Stimulated activated CD8-positive, alpha-beta memory T cell treated with anti-CD3 and anti-CD28 coated beads, Interleukin-4, amount 100 ng/mL, for 24 hours (primary cell): ENCODE data around the gene GRID2.
"Not testable (repeated sequence)": the region's sequence is repeated elsewhere in the genome, so short reads cannot be mapped to it uniquely, and the experiment has no call there.

ENCODE experiments used
- DNase-seq: peaks from one replicate; pipeline ENCODE4 v3.0.0-alpha.2; 2020; ENCODE audit warnings: low read depth

Gene GRID2

DNA sequence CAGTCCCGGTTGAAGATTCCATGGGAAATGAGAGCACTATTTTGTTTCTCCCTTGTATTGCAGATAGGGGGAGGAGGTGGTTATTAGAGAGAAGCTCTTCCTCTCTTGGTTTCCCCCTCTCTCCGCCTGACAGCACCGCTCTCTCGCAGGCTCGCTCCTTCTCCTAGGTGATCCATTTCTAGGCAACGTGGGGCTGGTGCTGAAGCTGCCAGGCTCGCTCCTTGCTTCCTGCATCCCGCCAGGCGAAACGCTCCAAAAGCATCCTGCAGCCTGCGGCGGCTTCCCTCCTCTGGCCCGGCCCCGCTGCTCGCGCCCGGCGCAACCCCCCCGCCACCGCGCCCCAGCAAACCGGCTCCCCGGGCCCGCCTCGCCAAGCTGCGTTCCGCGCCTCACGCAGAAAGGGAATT, at the start of gene GRID2:
Gene GRID2 (plus strand): TSS at position 346 of the 407 bp plus-strand sequence.
- DNase-seq: no peak

DNA sequence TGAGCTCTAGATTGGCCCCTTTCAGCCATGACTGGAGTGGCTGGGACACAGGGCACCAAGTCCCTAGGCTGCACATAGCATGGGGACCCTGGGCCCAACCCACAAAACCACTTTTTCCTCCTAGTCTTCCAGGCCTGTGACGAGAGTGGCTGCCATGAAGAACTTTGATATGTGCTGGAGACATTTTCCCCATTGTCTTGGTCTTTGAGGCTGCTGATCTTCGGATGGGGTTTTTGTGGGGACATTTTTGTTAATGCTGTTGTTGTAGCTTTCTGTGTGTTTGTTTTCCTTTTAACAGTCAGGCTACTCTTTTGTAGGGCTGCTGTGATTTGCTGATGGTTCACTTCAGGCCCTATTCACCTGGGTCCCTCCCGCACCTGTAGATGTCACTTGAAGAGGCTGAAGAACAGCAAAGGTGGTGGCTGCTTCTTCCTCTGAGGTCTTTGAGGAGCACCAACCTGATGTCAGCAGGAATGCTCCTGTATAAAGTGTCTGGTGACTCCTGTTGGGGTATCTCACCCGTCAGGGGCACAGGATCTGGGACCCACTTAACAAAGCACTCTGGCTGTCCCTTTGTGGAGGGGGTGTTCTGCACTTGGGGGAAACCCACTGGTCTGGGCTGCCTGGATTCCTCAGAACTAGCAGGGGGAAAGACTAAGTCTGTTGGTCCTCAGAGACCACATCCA, 49.6 kb upstream of the GRID2 start:
- DNase-seq: no peak

DNA sequence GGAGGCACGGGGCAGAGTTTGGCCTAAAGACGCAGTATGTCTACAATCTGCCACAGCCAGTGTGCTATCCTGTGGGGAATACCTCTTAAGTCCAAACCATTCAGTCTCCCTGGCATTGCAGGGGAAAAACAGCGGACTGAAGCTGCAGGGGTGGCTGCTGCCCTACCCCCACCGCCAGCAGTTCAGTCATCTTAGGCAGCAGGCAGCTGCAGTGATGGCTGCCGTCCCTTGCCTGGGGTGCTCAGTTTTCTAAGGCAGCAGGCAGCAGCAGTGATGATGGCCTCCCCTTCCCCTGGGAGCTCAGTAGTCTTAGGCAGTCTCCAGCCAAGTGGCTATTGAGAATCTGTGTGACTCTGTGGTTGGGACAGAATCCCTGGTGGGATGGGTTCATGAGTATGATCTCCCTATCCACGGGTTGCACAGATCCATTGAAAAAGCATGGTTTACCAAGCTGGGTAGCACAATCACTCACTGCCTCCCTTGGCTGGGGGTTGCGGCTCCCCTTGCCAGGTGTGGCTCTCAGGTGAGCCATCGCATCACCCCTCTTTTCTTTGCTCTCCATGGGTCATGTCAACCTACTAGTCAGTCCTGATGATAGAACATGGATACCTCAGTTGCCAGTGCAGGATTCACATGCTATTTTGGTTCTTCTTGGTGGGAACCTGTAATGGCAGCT, 48.9 kb upstream of the GRID2 start:
- DNase-seq: no peak

DNA sequence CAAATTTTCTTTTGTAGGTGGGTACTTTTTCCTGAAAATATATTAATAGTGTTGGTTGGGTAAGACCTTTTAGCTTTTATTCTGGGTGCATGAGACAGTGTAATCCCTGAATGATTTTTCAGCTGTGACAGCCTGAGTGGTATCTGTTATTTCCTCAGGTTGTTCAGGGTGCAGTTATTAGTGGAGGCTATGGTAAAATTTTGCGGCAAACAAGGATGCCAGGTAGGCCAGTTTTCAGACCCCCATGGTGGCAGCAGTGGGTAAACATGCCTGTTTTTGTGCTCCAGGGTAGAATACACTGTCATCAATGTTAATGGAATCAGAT, 47.9 kb upstream of the GRID2 start:
- no peak for DNase-seq

DNA sequence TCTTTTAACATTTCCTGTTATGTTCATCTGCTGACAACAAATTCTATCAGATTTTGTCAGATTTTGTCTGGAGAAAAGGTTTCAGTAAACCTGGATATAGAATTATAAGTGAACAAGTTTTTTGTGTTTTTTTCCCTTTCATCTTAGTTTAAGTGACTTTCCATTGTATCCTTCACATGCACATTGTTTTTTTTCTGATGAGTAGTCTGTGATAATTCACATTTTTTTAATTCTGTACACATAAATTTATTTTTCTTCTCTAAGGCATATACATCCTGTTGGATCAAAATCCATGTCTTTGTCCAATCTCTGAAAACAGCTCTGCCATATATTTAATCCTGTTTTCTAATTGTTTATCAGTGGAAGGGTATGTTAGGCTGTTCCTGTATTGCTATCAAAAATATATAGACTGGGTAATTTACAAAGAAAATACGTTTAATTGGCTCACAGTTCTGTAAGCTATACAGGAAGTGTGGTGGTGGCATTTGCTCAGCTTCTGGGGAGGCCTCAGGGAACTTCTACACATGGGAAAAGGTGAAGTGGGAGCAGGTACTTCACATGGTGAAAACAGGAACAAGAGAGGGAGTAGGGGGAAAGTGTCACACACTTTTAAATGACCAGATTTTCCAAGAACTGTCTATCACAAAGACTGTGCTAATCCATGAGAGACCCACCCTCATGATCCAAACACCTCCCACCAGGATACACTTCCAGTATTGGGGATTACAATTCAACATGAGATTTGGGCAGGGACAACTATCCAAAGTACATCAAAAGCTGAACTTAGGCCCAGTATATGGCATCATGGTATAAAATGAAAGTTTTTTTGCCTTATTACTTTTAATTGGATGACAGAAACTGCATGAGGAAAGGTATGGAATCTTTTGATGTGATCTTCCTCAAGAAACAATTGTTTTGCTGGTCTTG, 45.6 kb upstream of the GRID2 start:
- DNase-seq: no peak

DNA sequence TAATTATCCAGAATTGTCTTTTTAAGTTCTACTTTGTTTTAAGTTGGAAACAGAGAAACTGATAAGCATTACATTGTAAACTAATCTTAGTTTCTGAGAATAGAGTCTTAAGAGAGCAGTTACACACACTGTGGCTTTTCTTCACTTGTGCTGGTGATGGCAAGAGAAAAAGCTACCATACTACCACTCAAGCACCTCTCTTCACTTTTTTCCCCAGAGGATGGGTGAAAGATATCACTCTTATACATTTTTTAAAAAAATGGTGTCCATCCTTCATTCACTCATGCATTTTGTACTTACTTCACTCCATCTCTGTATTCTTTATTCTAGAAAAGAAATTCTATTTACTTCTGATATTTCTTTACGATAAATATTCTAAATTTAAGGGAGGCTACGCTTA, 42.5 kb upstream of the GRID2 start:
- no peak for DNase-seq

DNA sequence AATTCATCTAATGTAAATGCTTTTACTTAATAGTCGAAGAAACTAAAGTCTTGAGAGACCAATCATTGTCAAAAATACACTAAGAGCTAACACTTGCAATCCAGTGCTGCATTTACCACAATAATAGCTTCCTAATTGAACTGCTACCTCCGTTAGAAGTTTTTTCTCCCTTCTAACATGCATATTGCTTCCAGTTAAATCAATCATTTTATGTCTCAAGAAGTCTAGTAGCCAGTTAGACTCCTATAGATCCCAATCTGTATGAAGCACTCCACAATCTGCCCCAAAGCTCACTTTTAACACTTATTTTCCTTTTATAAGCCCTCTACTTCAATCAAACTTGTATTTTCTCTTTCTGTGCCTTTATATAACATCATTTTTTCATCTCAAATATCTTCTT, 41.4 kb upstream of the GRID2 start:
- DNase-seq: no peak

DNA sequence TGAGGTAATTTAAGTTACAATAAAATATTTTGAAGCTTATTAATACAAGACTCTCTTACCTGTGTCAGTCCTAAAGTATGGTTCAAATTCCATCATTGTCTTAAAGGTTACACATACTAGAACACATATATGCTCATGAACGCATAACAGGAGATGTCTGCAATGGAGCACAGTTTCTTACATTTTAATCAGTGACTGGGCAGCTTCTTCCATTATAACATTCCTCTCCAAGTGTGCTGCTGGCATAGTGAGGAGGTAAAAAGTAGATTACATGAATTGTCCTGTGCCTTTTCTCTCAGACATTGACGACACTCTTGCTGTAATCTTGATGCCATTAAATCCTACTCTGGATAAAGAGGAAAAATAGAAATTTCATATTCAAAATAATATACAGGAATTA, 40.8 kb upstream of the GRID2 start:
- no peak for DNase-seq

DNA sequence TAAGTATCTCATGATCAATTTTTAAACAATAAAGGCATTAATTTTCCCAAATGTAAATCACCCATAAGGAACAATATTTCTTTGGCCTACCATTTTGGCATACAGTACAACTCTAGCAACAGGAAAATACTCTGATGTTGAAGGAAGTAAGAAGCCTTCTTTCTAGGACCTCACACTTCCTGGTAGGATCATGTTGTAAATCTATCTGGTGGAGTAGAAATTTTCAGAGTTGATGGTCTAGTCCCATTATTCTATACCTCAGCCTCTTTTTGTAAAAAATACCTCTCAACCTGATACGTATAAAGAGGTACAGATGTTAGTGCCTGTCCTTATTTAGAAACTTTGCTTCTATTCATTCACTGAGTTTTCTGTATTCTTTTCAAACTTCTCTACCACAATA, 40.2 kb upstream of the GRID2 start:
- no peak for DNase-seq

DNA sequence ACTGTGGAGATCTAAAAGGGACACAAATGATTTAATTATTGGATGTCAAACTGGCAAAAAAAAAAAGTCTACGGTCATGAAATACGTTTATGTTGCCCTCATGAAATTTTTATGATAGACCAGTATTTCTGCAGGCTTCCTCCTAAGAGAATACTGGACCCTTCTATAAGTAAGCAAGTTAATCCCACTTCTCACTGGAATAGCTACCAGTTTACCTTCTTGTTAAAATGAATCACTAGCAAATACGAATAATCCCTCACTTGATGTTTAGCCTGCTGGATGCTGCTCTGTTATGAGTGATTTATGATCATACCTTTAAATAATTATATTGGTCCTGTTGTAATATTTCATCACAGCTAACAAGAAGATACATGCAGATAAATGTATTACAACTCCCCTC, 39.6 kb upstream of the GRID2 start:
- DNase-seq: no peak

DNA sequence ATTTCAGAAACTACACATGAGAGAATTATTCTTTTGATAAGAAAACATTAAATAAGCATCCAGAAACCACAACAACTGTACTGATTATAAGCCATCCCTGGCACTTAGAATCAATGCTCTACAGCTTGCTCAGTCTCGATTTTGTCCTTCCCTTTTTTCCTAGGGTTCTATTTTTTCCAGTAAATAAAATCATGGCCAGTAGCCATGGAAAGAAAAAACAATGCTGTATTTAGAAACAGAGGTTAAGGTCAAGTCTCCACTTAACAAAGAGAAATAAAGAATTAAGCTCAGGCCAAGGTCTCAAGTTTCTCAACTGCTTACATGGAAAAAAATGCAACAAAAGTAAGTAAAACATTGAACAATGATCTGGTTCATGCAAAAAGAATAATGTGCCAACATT, 38.7 kb upstream of the GRID2 start:
- DNase-seq: no peak

DNA sequence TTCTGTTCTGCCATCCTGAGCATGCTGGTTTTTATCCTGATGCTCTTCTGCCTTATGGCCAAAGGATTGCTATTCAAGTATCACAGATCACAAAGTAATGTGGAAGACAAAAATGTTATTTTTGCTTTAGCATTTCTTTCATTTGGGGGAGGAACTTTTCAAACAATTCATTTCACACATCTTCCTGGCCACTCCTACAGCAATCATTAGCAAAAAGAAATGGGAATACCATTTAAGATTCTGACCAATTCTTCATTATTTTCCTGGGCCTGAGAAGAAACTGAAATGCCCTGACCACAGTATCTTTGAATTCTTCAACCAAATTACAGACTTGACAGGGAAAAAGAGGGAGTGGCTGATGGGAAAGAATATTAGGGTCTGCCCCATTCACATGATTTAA, 38.0 kb upstream of the GRID2 start:
- no peak for DNase-seq

DNA sequence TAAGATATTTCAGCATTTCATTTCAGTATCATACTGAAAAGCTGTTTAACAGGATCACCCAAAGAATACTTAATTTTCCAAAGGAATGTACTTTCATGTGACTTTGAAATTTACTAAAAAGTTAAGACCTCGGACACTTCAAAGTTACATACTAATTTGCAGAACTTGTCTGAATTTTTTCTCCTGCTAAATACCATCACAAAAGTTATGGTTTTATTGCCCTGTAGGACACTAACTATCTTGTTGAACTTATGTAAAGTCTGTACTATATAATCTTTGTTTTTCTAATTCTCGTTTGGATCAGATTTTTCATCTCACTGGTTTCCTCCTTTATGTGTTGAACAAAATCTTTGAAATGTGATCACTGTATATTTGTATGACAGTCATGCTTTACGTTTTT, 37.2 kb upstream of the GRID2 start:
- DNase-seq: no peak

DNA sequence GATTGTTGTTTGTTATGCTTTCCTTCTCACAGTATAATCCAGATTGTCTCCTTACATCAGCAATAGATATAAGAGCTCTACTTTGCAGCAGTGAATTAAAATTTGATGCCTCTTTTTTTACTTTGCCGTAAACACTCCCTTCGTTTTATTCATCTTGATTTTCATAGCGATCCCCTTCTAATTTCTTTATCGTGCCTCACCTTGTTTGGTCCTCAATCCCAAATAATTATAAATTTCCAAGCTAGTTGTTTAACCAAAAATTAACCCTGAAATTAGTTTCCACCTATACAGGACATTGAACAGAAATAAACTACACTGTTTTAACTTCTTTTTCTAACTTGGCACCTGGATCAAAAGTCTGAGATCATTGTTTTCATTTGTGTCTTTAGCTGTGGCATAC, 35.1 kb upstream of the GRID2 start:
- no peak for DNase-seq

DNA sequence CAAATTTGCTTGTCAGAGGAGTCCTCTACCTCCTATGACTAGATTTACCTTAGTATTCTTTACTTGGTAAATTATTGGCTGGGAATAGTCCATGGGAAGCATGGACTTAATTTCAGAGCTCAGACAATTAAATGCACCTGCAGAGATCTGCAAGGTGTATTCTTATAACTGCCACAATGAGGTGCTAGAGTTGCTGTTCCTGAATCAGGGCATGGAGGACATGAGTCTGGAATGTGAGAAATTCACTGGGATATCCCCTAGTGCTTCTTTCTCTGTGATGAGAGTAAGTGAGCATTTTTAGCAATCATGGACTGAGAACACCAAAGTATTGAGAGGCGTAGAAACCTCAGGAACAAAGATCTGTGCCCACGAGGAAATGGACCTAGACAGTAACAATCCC, 32.9 kb upstream of the GRID2 start:
- no peak for DNase-seq

DNA sequence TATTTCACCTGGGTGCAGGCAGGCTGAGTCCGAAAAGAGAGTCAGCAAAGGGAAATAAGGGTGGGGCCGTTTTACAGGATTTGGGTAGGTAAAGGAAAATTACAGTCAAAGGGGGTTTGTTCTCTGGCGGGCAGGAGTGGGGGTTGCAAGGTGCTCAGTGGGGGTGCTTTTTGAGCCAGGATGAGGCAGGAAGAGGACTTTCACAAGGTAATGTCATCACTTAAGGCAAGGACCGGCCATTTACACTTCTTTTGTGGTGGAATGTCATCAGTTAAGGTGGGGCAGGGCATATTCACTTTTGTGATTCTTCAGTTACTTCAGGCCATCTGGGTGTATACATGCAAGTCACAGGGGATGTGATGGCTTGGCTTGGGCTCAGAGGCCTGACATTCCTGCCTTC, 32.2 kb upstream of the GRID2 start:
- not testable (repeated sequence) for DNase-seq

DNA sequence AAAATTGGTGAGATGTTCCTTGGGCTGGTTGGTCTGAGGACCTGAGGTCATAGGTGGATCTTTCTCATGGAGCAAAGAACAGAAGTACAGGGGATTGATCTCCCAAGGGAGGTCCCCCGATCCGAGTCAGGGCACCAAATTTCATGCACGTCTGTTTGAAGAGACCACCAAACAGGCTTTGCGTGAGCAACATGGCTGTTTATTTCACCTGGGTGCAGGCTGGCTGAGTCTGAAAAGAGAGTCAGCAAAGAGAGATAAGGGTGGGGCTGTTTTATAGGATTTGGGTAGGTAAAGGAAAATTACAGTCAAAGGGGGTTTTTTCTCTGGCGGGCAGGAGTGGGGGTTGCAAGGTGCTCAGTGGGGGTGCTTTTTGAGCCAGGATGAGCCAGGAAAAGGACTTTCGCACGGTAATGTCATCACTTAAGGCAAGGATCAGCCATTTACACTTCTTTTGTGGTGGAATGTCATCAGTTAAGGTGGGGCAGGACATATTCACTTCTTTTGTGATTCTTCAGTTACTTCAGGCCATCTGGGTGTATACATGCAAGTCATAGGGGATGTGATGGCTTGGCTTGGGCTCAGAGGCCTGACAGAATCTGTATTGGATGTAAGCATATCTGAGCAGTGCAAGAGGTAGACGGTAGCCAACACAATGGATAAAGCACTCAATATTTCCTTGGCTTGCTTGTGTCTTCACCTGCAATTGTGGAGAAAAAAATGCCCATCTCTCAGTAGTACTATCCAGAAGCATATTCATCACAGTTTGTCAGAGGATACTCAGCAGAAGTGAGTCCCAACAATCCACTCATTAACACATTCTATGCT, 26.5 kb upstream of the GRID2 start:
- not testable (repeated sequence) for DNase-seq

DNA sequence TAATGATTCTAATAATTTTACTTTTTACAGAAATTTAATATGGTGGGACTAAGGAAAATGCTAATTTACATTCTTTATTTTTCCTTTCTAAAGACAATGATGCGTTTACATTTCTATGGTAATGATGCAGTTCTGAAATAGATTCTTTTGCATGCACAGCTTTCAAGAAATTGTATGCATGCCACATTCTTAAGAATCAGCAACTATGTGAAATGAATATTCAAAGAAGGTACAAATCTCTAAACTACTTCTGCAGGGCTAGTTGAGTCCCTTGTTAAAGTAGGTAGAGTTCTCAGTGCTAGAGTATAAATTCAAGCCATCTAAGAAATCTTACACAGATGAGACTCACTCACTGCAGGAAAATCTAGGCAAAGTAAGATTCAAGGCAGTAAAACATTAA, 24.5 kb upstream of the GRID2 start:
- DNase-seq: no peak

DNA sequence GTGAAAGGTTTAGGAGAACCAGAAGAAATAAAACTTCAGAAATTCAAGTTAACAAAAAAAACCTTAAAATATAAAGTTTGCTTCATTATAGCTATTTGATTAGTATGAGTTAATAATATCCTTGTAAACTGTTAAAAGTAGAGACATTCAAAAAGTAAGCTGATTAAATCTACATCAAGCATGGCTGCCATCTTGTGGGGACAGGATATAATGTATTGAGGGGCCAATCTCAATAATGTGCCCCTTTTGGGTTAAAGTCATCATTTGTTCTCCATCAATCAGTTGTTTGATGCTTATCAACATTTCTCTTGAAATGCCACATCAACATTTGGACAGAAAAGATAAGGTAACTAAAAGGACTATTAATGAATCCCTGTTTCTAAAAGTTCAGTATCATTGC, 4.6 kb upstream of the GRID2 start:
- no peak for DNase-seq

DNA sequence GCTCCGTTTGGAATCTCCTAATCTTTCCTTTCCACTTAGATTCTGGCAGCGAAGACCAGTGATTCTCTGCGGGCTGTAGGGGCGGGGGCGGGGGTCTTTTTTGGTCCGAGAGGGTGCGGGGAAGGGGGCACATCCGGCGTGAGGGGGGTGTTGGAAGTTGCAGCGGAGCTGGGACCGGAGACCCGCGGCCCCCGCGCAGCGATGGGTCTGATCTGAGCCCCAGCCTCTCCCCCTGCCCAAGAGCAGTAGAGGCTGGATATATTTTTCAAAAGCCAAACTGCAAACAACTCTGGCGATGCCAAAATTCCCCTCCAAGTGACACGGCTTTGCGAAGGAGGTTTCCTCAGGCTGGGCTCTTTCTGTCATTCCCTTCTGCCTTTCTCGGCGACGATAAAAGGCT, 355 bp downstream of the GRID2 start:
- no peak for DNase-seq

DNA sequence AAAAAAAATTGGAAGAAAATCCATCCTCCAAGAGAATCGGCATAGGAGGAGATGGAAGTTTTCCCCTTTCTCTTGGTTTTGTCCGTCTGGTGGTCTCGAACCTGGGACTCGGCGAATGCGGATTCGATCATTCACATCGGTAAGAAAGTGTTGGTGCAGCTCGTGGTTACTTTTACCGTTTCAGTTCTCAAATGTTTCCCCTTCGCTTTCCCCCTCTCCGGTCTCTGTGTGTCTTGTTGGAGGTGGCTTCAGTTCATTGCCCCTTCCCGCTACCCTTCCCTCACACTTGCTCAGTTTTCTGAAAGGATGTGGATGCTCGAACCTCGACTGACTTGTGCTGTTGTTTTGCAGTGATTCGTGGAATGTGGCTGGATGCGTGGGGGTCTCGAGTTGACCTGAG, 840 bp downstream of the GRID2 start:
- DNase-seq: no peak

DNA sequence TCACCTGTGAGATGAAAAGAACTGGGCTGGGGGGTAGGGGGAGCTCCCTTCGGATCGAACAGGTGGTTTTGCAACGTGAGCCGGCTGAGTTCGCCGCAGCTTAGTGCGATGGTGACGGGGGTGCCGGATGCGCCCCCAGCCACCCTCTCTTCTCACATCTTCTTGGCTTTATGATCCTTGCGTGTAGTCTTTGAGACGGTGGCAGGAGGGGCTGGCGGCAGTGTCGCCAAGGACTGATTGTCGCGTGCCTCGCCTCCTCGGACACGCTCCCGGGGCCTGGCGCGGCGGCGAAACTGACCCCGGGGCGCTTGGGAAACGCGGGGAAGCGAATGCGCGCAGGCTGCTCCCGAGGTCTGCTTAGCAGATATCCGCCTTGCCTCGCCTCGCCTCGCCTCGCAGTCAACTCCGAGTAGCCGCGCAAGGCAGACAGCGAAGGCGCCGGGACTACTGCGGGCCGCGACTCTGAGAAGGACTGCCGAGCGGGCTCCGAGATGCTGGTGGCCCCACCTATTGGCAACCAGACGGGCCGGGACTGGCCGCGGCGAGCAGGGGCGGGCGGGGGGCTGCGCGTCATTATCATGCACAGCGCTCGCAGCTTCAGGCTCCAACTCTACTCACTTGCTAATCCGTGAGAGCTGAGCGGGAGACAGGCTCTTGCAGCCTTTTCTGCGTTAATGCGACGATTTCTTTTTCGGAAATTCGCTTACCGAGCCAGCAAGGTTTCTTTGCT, 1.5 kb downstream of the GRID2 start:
- DNase-seq: no peak
